WTC11 (cell line): ENCODE results near the gene ZNHIT2.

Experiments
- ATF2 ChIP-seq: sonication (generic); formaldehyde crosslinking; IDR thresholded peaks from 2 replicates; pipeline ENCODE4 v1.8.1; 2022; ENCODE audit warnings: low read depth, missing genetic modification reagents, borderline replicate concordance
- ATF3 ChIP-seq: sonication (generic); formaldehyde crosslinking; conservative IDR thresholded peaks from 2 replicates; pipeline ENCODE4 v1.8.1; 2022; ENCODE audit warnings: mild to moderate bottlenecking, missing genetic modification reagents
- CTCF ChIP-seq: fragments of 200-600 bp; IDR thresholded peaks from 2 replicates; pipeline ENCODE4 v1.8.0; 2022; ENCODE audit warnings: antibody characterized with exemption
- FOXP1 ChIP-seq: sonication (generic); formaldehyde crosslinking; IDR thresholded peaks from 2 replicates; pipeline ENCODE4 v1.8.0; 2022; ENCODE audit warnings: missing genetic modification reagents, mild to moderate bottlenecking, moderate library complexity, borderline replicate concordance
- GABPB1 ChIP-seq: sonication (generic); formaldehyde crosslinking; IDR thresholded peaks from 2 replicates; pipeline ENCODE4 v1.8.1; 2023; ENCODE audit warnings: mild to moderate bottlenecking, missing genetic modification reagents
- JAZF1 ChIP-seq: fragments of 250-450 bp; sonication (Bioruptor Pico); IDR thresholded peaks from 2 replicates; pipeline ENCODE4 v1.9.0; 2021; ENCODE audit warnings: moderate library complexity, mild to moderate bottlenecking, inconsistent platforms
- MAX ChIP-seq: sonication (generic); formaldehyde crosslinking; IDR thresholded peaks from 2 replicates; pipeline ENCODE4 v1.8.0; 2022; ENCODE audit warnings: mild to moderate bottlenecking, missing genetic modification reagents
- NFE2L1 ChIP-seq: sonication (generic); formaldehyde crosslinking; IDR thresholded peaks from 2 replicates; pipeline ENCODE4 v1.8.1; 2023; ENCODE audit warnings: missing genetic modification reagents
- RELA ChIP-seq: sonication (generic); formaldehyde crosslinking; IDR thresholded peaks from 2 replicates; pipeline ENCODE4 v1.8.1; 2022; ENCODE audit warnings: missing genetic modification reagents, mild to moderate bottlenecking, borderline replicate concordance
- ZNF416 ChIP-seq: fragments of 250-450 bp; sonication (Bioruptor Pico); IDR thresholded peaks from 2 replicates; pipeline ENCODE4 v1.9.0; 2021; ENCODE audit warnings: mild to moderate bottlenecking, inconsistent platforms
- ZNF423 ChIP-seq: fragments of 250-450 bp; sonication (Bioruptor Pico); IDR thresholded peaks from 2 replicates; pipeline ENCODE4 v2.1.2; 2022; ENCODE audit warnings: mild to moderate bottlenecking, moderate library complexity

- no peak for TF ChIP-seq CTCF
- TF ChIP-seq RELA, result no peak
- TF ChIP-seq ATF2 (CRISPR knock-in tag), result no peak
- no peak for TF ChIP-seq NFE2L1 (CRISPR knock-in tag)
- TF ChIP-seq ZNF423 (CRISPR knock-in tag), result no peak
- no peak for TF ChIP-seq JAZF1
- TF ChIP-seq ZNF416 (CRISPR knock-in tag), result no peak
- TF ChIP-seq GABPB1 (CRISPR knock-in tag), result no peak
- TF ChIP-seq FOXP1, result no peak
- no peak for TF ChIP-seq ATF3 (CRISPR knock-in tag)
- no peak for TF ChIP-seq MAX
Measured at GRCh38 chr11:65071907-65072630, 45.4 kb downstream of the ZNHIT2 start.
